GM12878 (cell line): ENCODE measurements around the gene LBR. TPM values are rescaled to one million over a fixed set of nuclear protein-coding genes. Genes with fewer than 3 reads are reported as not detected.

Source experiments
- ATAC-seq: fragments of 200-7000 bp; cut with Tn5 transposase; 3 replicates; pipeline ENCODE4 v1.9.1; 2020; ENCODE audit warnings: mild to moderate bottlenecking, moderate library complexity
- BruUV-seq: library from RNA; stranded (reverse); fragments of 400-500 nt; replicated peaks from 2 replicates; lab custom pipeline; 2021; lab: Mats Ljungman, UMichigan
- CTCF ChIA-PET: fragments of 300-600 bp; sonication (Branson Sonifier 250); formaldehyde crosslinking; extraction: SDS; loops from one replicate; lab custom pipeline; 2021; ENCODE audit warnings: inconsistent platforms; lab: Yijun Ruan, JAX
- POLR2A ChIA-PET: fragments of 350-600 bp; formaldehyde crosslinking; extraction: SDS; loops from one replicate; lab custom pipeline; 2021; ENCODE audit warnings: inconsistent platforms; lab: Charles Lee
- RAD21 ChIA-PET: fragments of 300-600 bp; sonication (Branson Sonifier 250); formaldehyde crosslinking; loops from one replicate; lab custom pipeline; 2023; ENCODE audit warnings: antibody characterized with exemption; ENCODE audit not compliant: unreplicated experiment; lab: Charles Lee
- SMC1A ChIA-PET: fragments of 300-600 bp; sonication (Branson Sonifier 250); formaldehyde crosslinking; loops from one replicate; lab custom pipeline; 2023; ENCODE audit not compliant: unreplicated experiment, uncharacterized antibody; lab: Charles Lee
- DNase-seq: peaks from one replicate; pipeline ENCODE4 v3.0.0-alpha.2; 2011; ENCODE audit warnings: low read depth, low spot score
- FAIRE-seq: peaks from 3 replicates; lab custom pipeline; 2011; peaks lifted over from hg19 to GRCh38; lab: Jason Lieb, UNC
- H2AFZ ChIP-seq: 2 replicates; pipeline ENCODE4 v1.6.0; 2011; ENCODE audit warnings: low read depth, low read length, control low read depth; ENCODE audit not compliant: control insufficient read depth
- H3K27ac ChIP-seq: 2 replicates; pipeline ENCODE4 v1.5.1; 2011; ENCODE audit warnings: control low read depth; ENCODE audit not compliant: control insufficient read depth, insufficient read depth
- H3K27me3 ChIP-seq, 2 experiments: replicated peaks in 1 of 2; 2 replicates each; pipeline versions ENCODE4 v1.6.0 to v1.6.1; 2011; ENCODE audit warnings: low read length in 1 of 2; ENCODE audit not compliant: control insufficient read depth in 2 of 2, insufficient read depth in 2 of 2
- H3K36me3 ChIP-seq, 2 experiments: 2 replicates each; pipeline ENCODE4 v1.5.1; 2011; ENCODE audit warnings: low read length in 1 of 2; ENCODE audit not compliant: control insufficient read depth in 2 of 2, insufficient read depth in 2 of 2
- H3K4me1 ChIP-seq: 2 replicates; pipeline ENCODE4 v1.6.1; 2011; ENCODE audit warnings: mild to moderate bottlenecking, low read length, moderate library complexity, mixed read lengths; ENCODE audit not compliant: control insufficient read depth, insufficient read depth
- H3K4me2 ChIP-seq: 2 replicates; pipeline ENCODE4 v1.6.0; 2011; ENCODE audit warnings: control low read depth; ENCODE audit not compliant: control insufficient read depth, insufficient read depth
- H3K4me3 ChIP-seq: fragments of 200-600 bp; sonication (generic); 2 replicates; pipeline ENCODE4 v1.5.1; 2016
- H3K79me2 ChIP-seq: 2 replicates; pipeline ENCODE4 v1.6.0; 2011; ENCODE audit warnings: low read length; ENCODE audit not compliant: control insufficient read depth, insufficient read depth
- H3K9ac ChIP-seq: 2 replicates; pipeline ENCODE4 v1.8.0; 2011; ENCODE audit warnings: low read length, control low read depth, mixed read lengths; ENCODE audit not compliant: control insufficient read depth, insufficient read depth
- H3K9me3 ChIP-seq: replicated peaks from 3 replicates; pipeline ENCODE4 v1.5.1; 2011; ENCODE audit warnings: mild to moderate bottlenecking, low read length; ENCODE audit not compliant: control insufficient read depth, insufficient read depth
- H4K20me1 ChIP-seq: 2 replicates; pipeline ENCODE4 v1.6.0; 2011; ENCODE audit not compliant: control insufficient read depth, insufficient read depth
- ATF7 ChIP-seq: fragments of 450-650 bp; IDR thresholded peaks from 2 replicates; pipeline ENCODE4 v1.6.1; 2016; ENCODE audit warnings: low read depth, mild to moderate bottlenecking
- CREB1 ChIP-seq: IDR thresholded peaks from 2 replicates; pipeline ENCODE4 v1.6.1; 2012; ENCODE audit warnings: low read depth, mild to moderate bottlenecking, inconsistent platforms
- HCFC1 ChIP-seq: fragments of 150-350 bp; IDR thresholded peaks from 2 replicates; pipeline ENCODE4 v1.6.1; 2014; ENCODE audit warnings: low read length
- MTA3 ChIP-seq: IDR thresholded peaks from 2 replicates; pipeline ENCODE4 v1.6.1; 2012; ENCODE audit warnings: low read length, inconsistent platforms, borderline replicate concordance
- NFXL1 ChIP-seq: fragments of 450-650 bp; IDR thresholded peaks from 2 replicates; pipeline ENCODE4 v1.6.1; 2017; ENCODE audit warnings: antibody characterized with exemption, mild to moderate bottlenecking, borderline replicate concordance
- POLR2A ChIP-seq: IDR thresholded peaks from 2 replicates; pipeline ENCODE4 v1.6.1; 2011; ENCODE audit warnings: low read depth, mild to moderate bottlenecking, low read length
- POLR2AphosphoS2 ChIP-seq: IDR thresholded peaks from 2 replicates; pipeline ENCODE4 v1.6.1; 2011; ENCODE audit warnings: low read depth, mild to moderate bottlenecking, low read length, improper control_type of control experiment, moderate library complexity
- RCOR1 ChIP-seq: conservative IDR thresholded peaks from 2 replicates; pipeline ENCODE4 v1.6.1; 2012; ENCODE audit warnings: low read depth, low read length, improper control_type of control experiment
- RELA ChIP-seq: fragments of 450-650 bp; IDR thresholded peaks from 2 replicates; pipeline ENCODE4 v1.8.0; 2014; ENCODE audit warnings: borderline replicate concordance; ENCODE audit not compliant: partially characterized antibody
- SPI1 ChIP-seq: IDR thresholded peaks from 2 replicates; pipeline ENCODE4 v1.6.1; 2011; ENCODE audit warnings: low read depth, mild to moderate bottlenecking, low read length, moderate library complexity, borderline replicate concordance; ENCODE audit not compliant: insufficient read depth
- SUPT20H ChIP-seq: IDR thresholded peaks from 2 replicates; pipeline ENCODE4 v1.6.1; 2011; ENCODE audit warnings: low read depth, mild to moderate bottlenecking, low read length, moderate library complexity, borderline replicate concordance; ENCODE audit not compliant: control insufficient read depth
- TBL1XR1 ChIP-seq: IDR thresholded peaks from 2 replicates; pipeline ENCODE4 v1.6.1; 2012; ENCODE audit warnings: low read depth, low read length, improper control_type of control experiment
- ZBED1 ChIP-seq: IDR thresholded peaks from 2 replicates; pipeline ENCODE4 v1.6.1; 2016; ENCODE audit warnings: borderline replicate concordance
- ZNF207 ChIP-seq: fragments of 450-650 bp; IDR thresholded peaks from 2 replicates; pipeline ENCODE4 v1.6.1; 2014; ENCODE audit warnings: antibody characterized with exemption, mild to moderate bottlenecking, borderline replicate concordance
- WGBS: methylation state at CpG from one replicate; pipeline ENCODE4 v1.1.6; 2016; ENCODE audit warnings: low lambda C conversion rate; ENCODE audit not compliant: insufficient replicate concordance, insufficient coverage; ENCODE audit errors: missing lambda C conversion rate; 5-methylcytosine and 5-hydroxymethylcytosine counted together
- in situ Hi-C: fragments of 300-500 bp; cut with MboI; formaldehyde crosslinking; loops from 9 replicates; pipeline ENCODE4 v1.14.3; 2018; ENCODE audit warnings: mixed read lengths
- intact Hi-C: fragments of 100-400 bp; cut with micrococcal nuclease; formaldehyde crosslinking; loops from one replicate; pipeline ENCODE4 v1.14.2; 2022; ENCODE audit not compliant: unreplicated experiment
- polyA plus RNA-seq, 11 experiments: library from polyadenylated mRNA; depleted of rRNA in 4 of 11; unstranded in 6 of 11; stranded (reverse) in 5 of 11; fragments of >200 nt; fragmentation: Nextera tagmentation in 4 of 11; fragmentation: Illumina TruSeq in 1 of 11; extraction: Ambion mirVana in 4 of 11; extraction: Trizol in 1 of 11; gene quantifications; 1 replicate in 1 of 11; 2 replicates in 10 of 11; pipeline versions ENCODE4 v1.2.1 to v1.2.3, GENCODE V29; 2011 to 2016; ENCODE audit warnings: inconsistent platforms in 2 of 11, missing spikeins in 2 of 11, low read depth in 1 of 11
- total RNA-seq, 4 experiments: library from RNA; depleted of rRNA in 3 of 4; stranded (reverse); fragments of >200 nt in 3 of 4; fragmentation: Illumina TruSeq in 1 of 4; extraction: Trizol in 1 of 4; gene quantifications; 2 replicates each; pipeline versions ENCODE4 v1.2.1 to v1.2.3, GENCODE V29; 2013 to 2021
- TF ChIP-seq, protein P1 (sequence below): IDR thresholded peaks from 2 replicates; pipeline ENCODE4 v1.6.1; 2012; ENCODE audit warnings: low read length, inconsistent platforms
- TF ChIP-seq, protein P2 (sequence below): IDR thresholded peaks from 2 replicates; pipeline ENCODE4 v1.6.1; 2011; ENCODE audit warnings: low read depth, low read length, improper control_type of control experiment, borderline replicate concordance
- TF ChIP-seq, protein P3 (sequence below): fragments of 450-650 bp; formaldehyde crosslinking; IDR thresholded peaks from 2 replicates; pipeline ENCODE4 v1.5.0; 2022; ENCODE audit warnings: mild to moderate bottlenecking, missing genetic modification characterization

LBR gene
- total and polyA plus RNA-seq, 10 of the 15 experiments (the other 5 are each of a cell fraction or from before 2014, with no cell fraction given): 81.8 to 178 (median 114) TPM

DNA sequence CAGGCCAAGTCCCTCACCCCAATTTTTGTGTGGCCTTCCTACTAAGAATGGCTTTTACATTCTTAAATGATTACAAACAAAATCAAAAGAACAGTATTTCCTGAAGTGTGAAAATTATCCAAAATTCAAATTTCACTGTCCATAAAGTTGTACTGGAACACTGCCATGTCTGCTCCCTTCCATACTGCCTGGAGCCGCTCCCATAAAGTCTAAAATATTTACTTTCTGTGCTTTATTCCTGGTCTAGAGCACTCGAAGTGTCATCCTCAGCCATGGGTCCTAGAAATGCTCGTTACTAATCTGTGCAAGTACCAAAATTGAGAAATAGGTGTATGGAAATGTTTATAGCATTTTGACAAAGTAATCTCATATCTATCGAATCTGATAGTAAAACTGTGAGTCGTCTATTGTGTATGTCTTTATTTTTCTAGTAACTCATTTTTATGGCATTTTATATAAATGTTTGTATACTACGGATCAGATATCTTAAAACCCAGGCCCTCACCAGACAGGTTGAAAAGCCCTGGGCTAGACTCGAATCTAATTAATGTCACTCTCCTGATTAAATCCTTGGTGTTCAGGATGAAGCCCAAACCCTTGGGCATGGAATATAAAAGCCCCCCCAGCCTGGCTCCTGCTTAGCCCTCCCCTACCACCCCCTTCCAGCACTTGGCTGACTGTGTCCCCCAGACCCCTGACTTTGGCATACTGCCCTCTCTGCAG lies 4.9 kb downstream of the LBR start:
- H3K9ac ChIP-seq: 0 out of 2 replicates have a peak overlapping the region, but pooled peaks have one; percentile 3
- RAD21 ChIA-PET: interaction anchor here (0.6 to 1.7 kb wide), 4 partner anchors 20 to 1871 kb away, joined by 3 to 5 read pairs (median 3); no protein-coding TSS in a partner anchor
- 0 out of 2 replicates have a peak overlapping the region, but pooled peaks have one; percentile 80 for H3K4me3 ChIP-seq
- in situ Hi-C loops: no loop called here
- CTCF ChIA-PET: interaction anchor here (0.6 to 3.7 kb wide), 5 partner anchors 18 to 117 kb away, joined by 3 to 42 read pairs (median 4); no protein-coding TSS in a partner anchor
- H4K20me1 ChIP-seq: peaks cover 7% of the 10 kb centered on the region; the same call in 1 of the 2 replicates
- no peak overlapping the region for H3K27ac ChIP-seq
- H3K4me1 ChIP-seq: peaks cover 16% of the 10 kb centered on the region
- no peaks in the 10 kb centered on the region for H3K9me3 ChIP-seq
- POLR2A ChIA-PET: interaction anchor here (0.6 to 1.4 kb wide), 5 partner anchors 10 to 576 kb away, joined by 3 to 4 read pairs (median 3); partner anchors contain the start of gene SDE2
- no peaks in the 10 kb centered on the region for H3K27me3 ChIP-seq
- H3K36me3 ChIP-seq: peaks cover 5 to 32% of the 10 kb centered on the region in 2 experiments
- DNase-seq: no peak
- SMC1A ChIA-PET: interaction anchor here (0.6 to 8.1 kb wide), 5 partner anchors 8 to 562 kb away, joined by 3 to 108 read pairs (median 8); no protein-coding TSS in a partner anchor
- no peak overlapping the region for H2AFZ ChIP-seq
- intact Hi-C loops: no loop called here
- no TSS peak for BruUV-seq
- FAIRE-seq: no peak
- peak overlapping the region; percentile 99 for H3K4me2 ChIP-seq
- no peak for ATAC-seq
- peaks cover 73% of the 10 kb centered on the region for H3K79me2 ChIP-seq
- WGBS: 73% methylated on average over 7 of the region's 7 CpGs
- TF ChIP-seq POLR2AphosphoS2 (no peak), POLR2A (no peak), RCOR1 (no peak), SPI1 (no peak), SUPT20H (no peak), MTA3 (no peak), CREB1 (no peak), RELA (no peak), ATF7 (no peak), NFXL1 (no peak), ZBED1 (no peak), ZNF207 (no peak), TBL1XR1 (no peak), HCFC1 (no peak)
- TF ChIP-seq, protein P1, sequence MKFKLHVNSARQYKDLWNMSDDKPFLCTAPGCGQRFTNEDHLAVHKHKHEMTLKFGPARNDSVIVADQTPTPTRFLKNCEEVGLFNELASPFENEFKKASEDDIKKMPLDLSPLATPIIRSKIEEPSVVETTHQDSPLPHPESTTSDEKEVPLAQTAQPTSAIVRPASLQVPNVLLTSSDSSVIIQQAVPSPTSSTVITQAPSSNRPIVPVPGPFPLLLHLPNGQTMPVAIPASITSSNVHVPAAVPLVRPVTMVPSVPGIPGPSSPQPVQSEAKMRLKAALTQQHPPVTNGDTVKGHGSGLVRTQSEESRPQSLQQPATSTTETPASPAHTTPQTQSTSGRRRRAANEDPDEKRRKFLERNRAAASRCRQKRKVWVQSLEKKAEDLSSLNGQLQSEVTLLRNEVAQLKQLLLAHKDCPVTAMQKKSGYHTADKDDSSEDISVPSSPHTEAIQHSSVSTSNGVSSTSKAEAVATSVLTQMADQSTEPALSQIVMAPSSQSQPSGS: no peak
- TF ChIP-seq, protein P2, sequence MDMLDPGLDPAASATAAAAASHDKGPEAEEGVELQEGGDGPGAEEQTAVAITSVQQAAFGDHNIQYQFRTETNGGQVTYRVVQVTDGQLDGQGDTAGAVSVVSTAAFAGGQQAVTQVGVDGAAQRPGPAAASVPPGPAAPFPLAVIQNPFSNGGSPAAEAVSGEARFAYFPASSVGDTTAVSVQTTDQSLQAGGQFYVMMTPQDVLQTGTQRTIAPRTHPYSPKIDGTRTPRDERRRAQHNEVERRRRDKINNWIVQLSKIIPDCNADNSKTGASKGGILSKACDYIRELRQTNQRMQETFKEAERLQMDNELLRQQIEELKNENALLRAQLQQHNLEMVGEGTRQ: no peak
- TF ChIP-seq, protein P3, sequence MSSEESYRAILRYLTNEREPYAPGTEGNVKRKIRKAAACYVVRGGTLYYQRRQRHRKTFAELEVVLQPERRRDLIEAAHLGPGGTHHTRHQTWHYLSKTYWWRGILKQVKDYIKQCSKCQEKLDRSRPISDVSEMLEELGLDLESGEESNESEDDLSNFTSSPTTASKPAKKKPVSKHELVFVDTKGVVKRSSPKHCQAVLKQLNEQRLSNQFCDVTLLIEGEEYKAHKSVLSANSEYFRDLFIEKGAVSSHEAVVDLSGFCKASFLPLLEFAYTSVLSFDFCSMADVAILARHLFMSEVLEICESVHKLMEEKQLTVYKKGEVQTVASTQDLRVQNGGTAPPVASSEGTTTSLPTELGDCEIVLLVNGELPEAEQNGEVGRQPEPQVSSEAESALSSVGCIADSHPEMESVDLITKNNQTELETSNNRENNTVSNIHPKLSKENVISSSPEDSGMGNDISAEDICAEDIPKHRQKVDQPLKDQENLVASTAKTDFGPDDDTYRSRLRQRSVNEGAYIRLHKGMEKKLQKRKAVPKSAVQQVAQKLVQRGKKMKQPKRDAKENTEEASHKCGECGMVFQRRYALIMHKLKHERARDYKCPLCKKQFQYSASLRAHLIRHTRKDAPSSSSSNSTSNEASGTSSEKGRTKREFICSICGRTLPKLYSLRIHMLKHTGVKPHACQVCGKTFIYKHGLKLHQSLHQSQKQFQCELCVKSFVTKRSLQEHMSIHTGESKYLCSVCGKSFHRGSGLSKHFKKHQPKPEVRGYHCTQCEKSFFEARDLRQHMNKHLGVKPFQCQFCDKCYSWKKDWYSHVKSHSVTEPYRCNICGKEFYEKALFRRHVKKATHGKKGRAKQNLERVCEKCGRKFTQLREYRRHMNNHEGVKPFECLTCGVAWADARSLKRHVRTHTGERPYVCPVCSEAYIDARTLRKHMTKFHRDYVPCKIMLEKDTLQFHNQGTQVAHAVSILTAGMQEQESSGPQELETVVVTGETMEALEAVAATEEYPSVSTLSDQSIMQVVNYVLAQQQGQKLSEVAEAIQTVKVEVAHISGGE (CRISPR knock-in tag): no peak
